GM21825 (cell line): ENCODE results near the gene NKD1.

Experiments used
- ATAC-seq: cut with Tn5 transposase; IDR thresholded peaks from one replicate; pipeline ENCODE4 v1.9.1; 2021; ENCODE audit warnings: mild to moderate bottlenecking, moderate library complexity; ENCODE audit not compliant: unreplicated experiment

Gene NKD1

DNA sequence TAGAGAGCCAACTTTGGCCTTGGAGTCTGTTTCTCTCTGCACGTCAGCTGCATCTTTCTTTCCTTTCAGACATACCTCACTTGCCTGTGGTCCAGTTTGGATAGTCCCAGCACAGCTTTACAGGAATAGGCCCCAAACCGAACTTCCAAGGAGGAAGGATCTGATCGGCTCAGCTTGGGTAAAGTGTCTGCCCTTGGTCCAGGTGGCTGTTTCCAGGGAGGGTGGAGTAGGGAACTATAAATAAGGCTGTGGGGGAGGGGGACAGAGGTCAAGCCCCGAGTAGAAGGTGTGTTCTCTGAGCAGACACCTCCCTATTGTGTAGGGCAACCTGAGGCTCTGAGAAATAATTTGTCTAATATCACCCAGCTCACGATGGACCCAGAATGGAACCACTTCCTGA lies 29.2 kb upstream of the NKD1 start:
- no peak for ATAC-seq

GRCh38 chr16:50519602-50520001 lies 28.6 kb upstream of the NKD1 start:
- no peak for ATAC-seq

DNA sequence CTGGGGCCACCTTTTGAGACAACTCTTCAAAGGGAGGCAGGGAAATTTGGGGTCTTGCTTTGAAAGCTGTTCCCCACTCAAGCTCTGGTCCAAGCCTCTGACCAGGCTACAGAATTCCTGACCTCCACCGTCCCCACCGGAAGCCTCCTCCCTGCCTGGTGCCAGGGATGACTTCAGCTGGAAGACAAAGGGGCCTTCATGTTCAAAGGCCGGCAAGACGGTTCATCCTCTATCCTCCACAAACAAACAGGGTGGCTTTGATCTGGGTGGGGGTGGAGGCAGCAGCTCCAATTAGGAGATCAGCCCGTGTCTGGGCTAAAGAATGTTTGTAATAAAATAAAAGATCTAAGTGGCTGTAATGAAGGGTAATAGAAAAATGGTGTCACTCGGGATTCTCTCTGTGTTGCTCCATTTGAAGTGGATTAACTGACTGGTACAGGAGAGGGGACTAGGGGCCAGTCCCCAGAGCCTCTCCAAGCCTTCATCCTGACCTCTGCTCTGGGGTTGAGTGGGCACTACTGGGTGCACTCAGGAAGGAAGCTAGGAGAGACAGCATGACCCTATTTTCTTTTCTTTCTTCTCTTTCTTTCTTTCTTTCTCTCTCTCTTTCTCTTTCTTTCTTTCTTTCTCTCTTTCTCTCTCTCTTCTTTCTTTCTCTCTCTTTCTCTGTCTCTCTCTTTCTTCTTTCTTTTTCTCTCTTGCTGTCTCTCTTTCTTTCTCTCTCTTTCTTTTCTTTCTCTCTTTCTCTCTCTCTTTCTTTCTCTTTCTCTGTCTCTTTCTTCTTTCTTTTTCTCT lies 27.5 kb upstream of the NKD1 start:
- no peak for ATAC-seq

GRCh38 chr16:50521246-50521900 lies 26.8 kb upstream of the NKD1 start:
- no peak for ATAC-seq

DNA sequence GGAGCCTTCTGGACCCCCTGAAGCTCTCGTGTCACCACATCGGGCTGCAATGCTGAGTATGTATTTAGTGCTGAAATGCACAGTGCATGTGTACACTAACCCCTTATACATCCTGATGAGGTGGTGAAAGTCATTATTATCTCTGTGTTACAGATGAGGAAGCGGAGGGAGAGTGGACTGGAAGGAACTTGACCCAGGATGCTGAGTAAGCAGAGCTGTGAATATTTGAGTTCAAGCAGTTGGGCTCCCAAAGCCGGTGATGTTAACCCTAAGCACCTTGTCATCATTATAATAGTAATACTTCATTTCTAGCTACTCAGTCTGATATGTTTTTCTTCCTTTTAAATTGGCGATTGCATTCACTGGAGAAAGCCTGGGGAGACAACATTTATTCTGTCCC lies 25.9 kb upstream of the NKD1 start:
- no peak for ATAC-seq

DNA sequence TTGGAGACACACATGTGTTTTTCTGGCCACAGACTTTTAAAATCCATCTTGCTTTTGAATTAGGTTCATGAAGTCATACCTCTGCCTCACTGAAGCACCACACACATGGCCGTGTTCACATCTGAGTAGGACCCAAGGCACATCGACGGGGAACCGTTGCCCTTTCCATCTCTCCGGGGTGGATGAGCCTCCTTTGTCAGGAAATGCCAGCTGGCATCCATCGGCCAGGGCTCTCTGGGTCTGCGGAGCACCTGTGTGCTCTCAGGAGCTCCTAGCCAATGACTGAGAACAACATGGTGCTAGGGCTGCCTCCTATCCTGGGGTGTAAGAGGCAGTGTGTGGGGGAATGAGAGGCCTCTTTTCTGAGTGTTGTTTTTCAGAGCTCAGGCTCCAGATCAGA lies 24.5 kb upstream of the NKD1 start:
- no peak for ATAC-seq

GRCh38 chr16:50525262-50525661 lies 22.9 kb upstream of the NKD1 start:
- ATAC-seq: no peak

- ATAC-seq: no peak
Observed at GRCh38 chr16:50525716-50526115, 22.5 kb upstream of the NKD1 start.

DNA sequence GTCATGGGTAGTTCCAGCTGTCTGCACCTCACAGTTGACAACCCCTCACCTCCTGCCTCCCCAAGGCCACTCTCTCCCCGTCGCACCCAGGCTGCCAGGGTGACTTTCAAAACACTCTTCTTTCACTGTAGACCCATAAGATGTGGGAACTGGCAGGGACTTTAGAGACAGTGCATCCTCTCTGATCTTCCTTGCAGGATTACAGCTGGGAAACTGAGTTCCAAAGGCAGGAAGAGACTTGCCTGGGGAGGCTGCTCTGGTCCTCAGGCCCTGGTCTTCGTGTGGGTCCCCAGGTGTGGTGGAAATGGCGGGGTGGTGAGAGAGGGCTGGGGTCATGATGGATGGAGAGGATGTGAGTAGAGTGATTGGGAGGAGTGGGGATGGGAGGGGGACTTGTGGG lies 21.9 kb upstream of the NKD1 start:
- no peak for ATAC-seq

DNA sequence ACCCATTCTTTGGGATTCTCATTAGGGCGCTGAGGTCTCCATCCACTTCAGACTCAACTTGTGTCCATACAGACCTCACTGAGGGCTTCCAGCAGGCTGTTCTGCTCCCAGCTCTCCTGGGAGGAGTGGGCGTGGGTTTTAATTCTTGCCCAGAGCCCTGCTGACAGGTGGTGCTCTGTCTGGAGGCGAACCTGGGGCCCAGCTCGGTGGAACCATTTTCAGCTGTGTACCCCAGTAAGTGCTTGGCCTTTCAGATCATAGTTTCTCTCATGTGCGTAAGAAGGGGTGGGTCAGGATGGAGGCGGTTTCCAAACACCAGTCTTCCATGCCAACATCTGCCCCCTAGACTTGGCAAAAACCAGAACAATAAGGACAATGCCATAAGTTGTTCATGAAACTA lies 21.4 kb upstream of the NKD1 start:
- no peak for ATAC-seq

DNA sequence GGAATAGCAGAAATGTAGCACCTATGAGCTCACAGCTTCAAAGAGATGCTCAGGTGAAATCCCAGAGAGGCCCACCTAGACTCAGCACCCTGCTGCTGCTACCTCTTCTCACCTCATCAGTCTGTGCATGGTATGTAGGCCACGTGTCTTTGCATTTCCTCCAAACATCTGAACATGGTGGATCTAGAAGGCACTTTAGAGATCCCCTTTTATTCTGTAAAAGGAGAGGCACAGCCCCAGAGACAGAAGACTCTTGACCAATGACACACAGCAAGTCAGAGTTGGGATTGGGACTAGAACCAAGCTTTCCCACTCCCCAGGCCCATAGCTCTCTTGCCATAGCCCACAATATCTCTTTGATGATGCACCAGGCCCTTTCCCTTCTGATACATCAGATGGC lies 19.4 kb upstream of the NKD1 start:
- ATAC-seq: no peak

GRCh38 chr16:50529334-50529733 lies 18.9 kb upstream of the NKD1 start:
- no peak for ATAC-seq

GRCh38 chr16:50530277-50531236 lies 17.6 kb upstream of the NKD1 start:
- ATAC-seq: no peak

DNA sequence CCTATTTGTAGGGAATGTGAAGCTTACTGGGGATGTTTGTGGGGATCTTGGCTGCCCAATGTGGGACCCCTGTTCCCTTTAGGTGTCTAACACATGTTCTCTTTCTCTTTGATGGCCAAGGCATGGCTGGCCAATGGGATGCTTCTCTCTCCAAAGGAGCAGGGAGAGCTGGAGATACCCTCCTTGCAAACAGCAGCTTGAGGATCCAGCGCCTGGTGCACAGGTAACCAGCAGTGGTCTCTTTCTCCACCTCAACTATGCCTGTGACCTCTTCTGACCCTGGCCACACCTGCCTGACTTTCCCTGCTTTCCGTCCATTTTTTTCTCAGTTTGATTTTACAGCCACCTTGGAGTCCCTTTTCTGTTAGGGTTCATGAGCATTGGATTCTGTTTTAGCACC lies 16.8 kb upstream of the NKD1 start:
- ATAC-seq: no peak

DNA sequence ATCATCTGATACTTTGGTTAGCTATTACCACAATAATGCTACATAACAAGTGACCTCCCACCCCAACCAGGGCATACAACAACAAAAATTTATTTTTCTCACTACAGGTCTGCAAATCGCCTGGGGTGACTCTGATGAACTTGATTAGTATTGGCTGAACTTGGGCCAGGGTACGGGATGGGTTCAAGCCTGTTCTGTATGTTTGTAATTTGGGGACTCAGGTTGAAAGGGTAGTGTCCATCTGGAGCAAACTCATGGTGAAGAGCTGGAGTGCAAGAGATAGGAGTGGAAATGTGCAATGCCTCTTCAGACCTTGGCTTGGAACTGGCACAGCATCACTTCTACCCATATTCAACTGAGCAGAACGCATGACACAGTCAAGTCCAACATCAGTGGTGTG lies 16.3 kb upstream of the NKD1 start:
- ATAC-seq: no peak

DNA sequence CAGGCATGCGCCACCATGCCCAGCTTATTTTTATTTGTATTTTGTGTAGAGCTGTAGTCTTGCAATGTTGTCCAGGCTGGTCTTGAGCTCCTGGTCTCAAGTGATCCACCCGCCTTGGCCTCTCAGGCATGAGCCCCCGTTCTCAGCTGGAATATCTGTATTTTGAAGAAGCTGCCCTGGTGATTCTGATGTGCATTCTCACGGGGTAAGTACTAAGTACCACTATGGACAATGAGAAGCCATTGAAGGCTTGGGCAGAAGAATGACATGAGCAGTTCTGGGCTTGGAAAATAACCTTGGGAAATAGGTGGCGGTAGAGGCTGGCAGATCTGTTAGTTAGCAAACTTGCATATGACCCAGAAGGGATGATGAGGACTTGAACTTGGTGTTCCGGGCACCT lies 15.6 kb upstream of the NKD1 start:
- no peak for ATAC-seq

DNA sequence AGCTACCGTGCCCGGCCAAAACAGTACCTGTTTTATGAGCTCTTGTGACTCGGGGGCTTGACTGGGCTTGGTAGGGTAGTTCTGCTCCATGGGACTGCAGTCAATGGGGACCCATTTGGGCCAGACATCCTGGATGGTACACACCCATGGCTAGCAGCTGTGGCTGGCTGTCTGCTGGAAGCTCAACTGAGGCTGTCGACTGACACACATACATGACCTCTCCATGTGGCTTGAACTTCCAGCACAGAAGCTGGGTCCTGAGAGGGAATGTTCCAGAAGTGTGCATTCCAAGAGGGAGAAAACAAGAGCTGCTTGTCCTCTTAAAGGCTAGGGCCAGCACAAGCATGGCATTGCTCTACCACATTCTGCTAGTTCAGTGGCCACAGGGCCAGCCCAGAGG lies 14.9 kb upstream of the NKD1 start:
- ATAC-seq: no peak

DNA sequence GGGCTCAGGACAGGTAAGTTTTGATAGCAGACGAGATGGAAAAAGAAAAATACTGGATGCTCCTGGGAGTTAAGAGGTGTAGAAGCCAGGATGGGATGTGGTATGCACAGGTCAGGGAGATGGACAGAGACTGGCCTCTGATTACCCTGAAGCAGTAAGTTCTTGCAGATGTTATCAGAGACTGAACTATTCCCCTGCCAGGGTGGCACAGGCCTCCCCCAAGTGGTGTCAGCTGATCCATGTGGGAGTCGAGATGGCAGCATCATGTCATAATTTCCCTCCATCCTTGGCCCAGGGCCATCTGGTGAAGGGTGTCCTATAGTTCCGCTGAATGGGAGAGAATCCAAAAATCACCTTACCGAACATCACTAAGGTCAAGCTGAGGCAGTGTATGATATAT lies 14.1 kb upstream of the NKD1 start:
- ATAC-seq: no peak

DNA sequence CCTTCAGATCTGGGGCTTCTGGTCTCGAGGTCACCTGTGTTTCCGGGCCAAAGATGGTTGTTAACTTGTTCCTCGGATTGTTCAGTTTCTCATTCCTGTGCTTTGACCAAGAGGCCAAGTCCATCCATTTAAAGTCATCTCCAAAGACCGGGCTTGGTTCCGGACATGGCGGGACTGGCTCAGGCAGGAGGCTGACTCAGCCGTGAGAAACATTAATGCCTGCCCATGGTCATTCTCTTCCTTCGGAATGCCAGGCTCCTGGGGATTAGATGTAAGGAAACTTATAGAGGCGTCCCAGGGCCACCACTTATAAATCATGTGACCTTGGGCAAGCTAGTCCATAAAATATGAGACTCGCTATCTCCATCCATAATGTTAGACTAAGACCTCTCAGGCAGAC lies 13.6 kb upstream of the NKD1 start:
- no peak for ATAC-seq

DNA sequence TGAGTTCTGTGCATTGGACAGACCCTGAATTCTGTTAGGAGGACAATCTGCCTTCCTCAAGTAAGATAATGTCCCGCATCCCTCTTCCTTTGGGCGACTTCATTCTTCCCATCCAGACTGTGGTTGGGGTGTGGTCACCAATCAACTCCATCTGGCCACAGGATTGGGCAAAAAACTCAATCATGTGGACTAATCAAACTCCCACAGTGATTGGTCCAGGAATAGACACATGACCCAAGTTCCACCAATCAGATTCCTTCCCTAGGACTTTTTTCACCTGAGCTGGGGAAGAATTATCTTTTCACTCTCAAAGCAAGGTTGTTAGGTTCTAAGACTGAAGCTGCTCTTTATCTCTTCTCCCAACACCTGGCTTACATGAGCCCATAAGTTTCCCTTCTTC lies 13.2 kb upstream of the NKD1 start:
- no peak for ATAC-seq

DNA sequence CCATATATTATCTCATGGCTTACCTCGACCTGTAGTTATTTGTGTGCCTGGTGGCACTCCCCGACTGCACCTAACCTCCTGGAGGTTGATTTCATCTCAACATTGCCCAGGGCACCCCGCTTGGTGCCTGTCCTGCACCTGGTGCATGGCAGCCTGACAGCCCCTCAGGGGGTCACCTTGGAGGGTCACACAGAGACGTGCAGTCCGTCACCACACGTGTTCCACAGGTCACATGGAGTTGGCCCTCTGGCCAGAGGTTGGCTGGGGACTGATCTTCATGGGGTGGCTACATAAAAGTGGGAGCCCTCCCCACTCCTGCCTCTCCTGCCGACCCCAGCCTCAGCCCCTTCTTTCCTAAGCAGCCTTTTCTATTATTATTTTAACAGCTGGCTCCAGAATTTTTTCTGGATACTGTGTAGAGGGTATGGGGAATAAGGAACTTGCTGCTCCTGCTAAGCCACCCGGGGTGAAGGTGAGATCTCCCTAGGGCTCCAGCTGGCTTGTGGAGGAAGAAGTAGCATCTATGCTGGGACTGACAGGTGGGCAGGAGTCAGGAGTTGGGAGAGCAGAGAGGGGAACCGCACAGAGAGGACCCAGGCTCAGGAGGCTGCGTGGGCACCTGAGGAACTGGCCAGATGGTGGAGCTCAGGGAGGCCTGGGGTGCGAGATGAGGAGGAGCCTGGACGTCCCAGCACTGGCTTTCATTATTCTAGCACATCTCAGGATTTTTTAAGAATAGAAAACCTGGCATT lies 12.5 kb upstream of the NKD1 start:
- ATAC-seq: no peak
